ENCODE measurements around the gene GLDN. TPM values are rescaled to one million over a fixed set of nuclear protein-coding genes. Genes with fewer than 3 reads are reported as not detected.

The GLDN gene
- total RNA-seq, 5 donors from 2014 or later (not counting 1 experiment from before 2014, with no cell fraction given), result 0.18 TPM; not detected in 4

GRCh38 chr15:51307811-51308210, 33.6 kb upstream of the GLDN start:
- Mint-ChIP-seq H3K27ac (no peak overlapping the region), H3K4me1 (no peaks in the 10 kb centered on the region), H3K27me3 (peaks cover 0 to 4% of the 10 kb centered on the region in 2 donors), H3K36me3 (no peaks in the 10 kb centered on the region), H3K4me3 (no peak overlapping the region), H3K9me3 (no peaks in the 10 kb centered on the region)
- Histone ChIP-seq H3K27ac (ENCODE audit: low read length) (no peak overlapping the region), H3K4me1 (ENCODE audit: control insufficient read depth in 1 of 2, extremely low read depth in 1 of 2, insufficient read depth in 2 of 2, low read length in 2 of 2) (no peaks in the 10 kb centered on the region), H3K27me3 (replicated peaks in 1 of 2; ENCODE audit: control insufficient read depth in 2 of 2, extremely low read depth in 1 of 2, insufficient read depth in 2 of 2, low read length in 1 of 2) (no peaks in the 10 kb centered on the region), H3K36me3 (ENCODE audit: control insufficient read depth in 2 of 2, extremely low read depth in 1 of 2, insufficient read depth in 1 of 2, low read length in 1 of 2) (no peaks in the 10 kb centered on the region), H3K9me3 (no peaks in the 10 kb centered on the region), H3K4me3 (ENCODE audit: control insufficient read depth in 1 of 2, extremely low read depth in 1 of 2, low read length in 1 of 2) (no peak overlapping the region)
- 60% methylated on average over 1 of the region's 3 CpGs for WGBS (ENCODE audit: insufficient coverage)
- DNase-seq, result no peak
- ChIA-PET POLR2A (no interaction called here), CTCF (no interaction called here)
- ATAC-seq (replicated peaks in 1 of 4), result no peak

GRCh38 chr15:51310064-51310463, 31.4 kb upstream of the GLDN start:
- peaks cover 0 to 6% of the 10 kb centered on the region in 2 donors for H3K27me3 Mint-ChIP-seq
- no peak for ATAC-seq (replicated peaks in 1 of 4)
- 57% methylated on average over 1 of the region's 2 CpGs for WGBS (ENCODE audit: insufficient coverage)
- H3K4me1 Mint-ChIP-seq, result no peaks in the 10 kb centered on the region
- no peak overlapping the region for H3K27ac ChIP-seq (ENCODE audit: low read length)
- ChIA-PET CTCF (interaction anchor here in 1 of 2 donors (0.6 kb wide), 1 partner anchor 108 kb away, joined by 5 read pairs; no protein-coding TSS in a partner anchor), POLR2A (no interaction called here)
- no peaks in the 10 kb centered on the region for H3K36me3 Mint-ChIP-seq
- H3K27ac Mint-ChIP-seq, result no peak overlapping the region
- H3K9me3 ChIP-seq, result no peaks in the 10 kb centered on the region
- H3K4me1 ChIP-seq (ENCODE audit: control insufficient read depth in 1 of 2, extremely low read depth in 1 of 2, insufficient read depth in 2 of 2, low read length in 2 of 2), result no peaks in the 10 kb centered on the region
- DNase-seq, result no peak
- no peaks in the 10 kb centered on the region for H3K9me3 Mint-ChIP-seq
- H3K4me3 ChIP-seq (ENCODE audit: control insufficient read depth in 1 of 2, extremely low read depth in 1 of 2, low read length in 1 of 2), result no peak overlapping the region
- no peaks in the 10 kb centered on the region for H3K27me3 ChIP-seq (replicated peaks in 1 of 2; ENCODE audit: control insufficient read depth in 2 of 2, extremely low read depth in 1 of 2, insufficient read depth in 2 of 2, low read length in 1 of 2)
- H3K36me3 ChIP-seq (ENCODE audit: control insufficient read depth in 2 of 2, extremely low read depth in 1 of 2, insufficient read depth in 1 of 2, low read length in 1 of 2), result no peaks in the 10 kb centered on the region
- H3K4me3 Mint-ChIP-seq, result no peak overlapping the region

- Mint-ChIP-seq H3K9me3 (no peaks in the 10 kb centered on the region), H3K27me3 (peaks cover 0 to 6% of the 10 kb centered on the region in 2 donors), H3K4me1 (no peaks in the 10 kb centered on the region), H3K36me3 (no peaks in the 10 kb centered on the region), H3K4me3 (no peak overlapping the region), H3K27ac (no peak overlapping the region)
- DNase-seq, result no peak
- WGBS (ENCODE audit: insufficient coverage), result no CpG with 5 or more reads among the region's 2 CpGs
- H3K36me3 ChIP-seq (ENCODE audit: control insufficient read depth in 2 of 2, extremely low read depth in 1 of 2, insufficient read depth in 1 of 2, low read length in 1 of 2), result no peaks in the 10 kb centered on the region
- no peaks in the 10 kb centered on the region for H3K4me1 ChIP-seq (ENCODE audit: control insufficient read depth in 1 of 2, extremely low read depth in 1 of 2, insufficient read depth in 2 of 2, low read length in 2 of 2)
- no peak overlapping the region for H3K4me3 ChIP-seq (ENCODE audit: control insufficient read depth in 1 of 2, extremely low read depth in 1 of 2, low read length in 1 of 2)
- CTCF ChIA-PET, result no interaction called here
- H3K9me3 ChIP-seq, result no peaks in the 10 kb centered on the region
- no peak for ATAC-seq (replicated peaks in 1 of 4)
- H3K27ac ChIP-seq (ENCODE audit: low read length), result no peak overlapping the region
- POLR2A ChIA-PET, result no interaction called here
- no peaks in the 10 kb centered on the region for H3K27me3 ChIP-seq (replicated peaks in 1 of 2; ENCODE audit: control insufficient read depth in 2 of 2, extremely low read depth in 1 of 2, insufficient read depth in 2 of 2, low read length in 1 of 2)
Measured at GRCh38 chr15:51311510-51311909, 29.9 kb upstream of the GLDN start.

GRCh38 chr15:51312166-51313073, 29.0 kb upstream of the GLDN start:
- ChIA-PET POLR2A (no interaction called here), CTCF (no interaction called here)
- Histone ChIP-seq H3K36me3 (ENCODE audit: control insufficient read depth in 2 of 2, extremely low read depth in 1 of 2, insufficient read depth in 1 of 2, low read length in 1 of 2) (no peaks in the 10 kb centered on the region), H3K27me3 (replicated peaks in 1 of 2; ENCODE audit: control insufficient read depth in 2 of 2, extremely low read depth in 1 of 2, insufficient read depth in 2 of 2, low read length in 1 of 2) (no peaks in the 10 kb centered on the region), H3K27ac (ENCODE audit: low read length) (no peak overlapping the region), H3K9me3 (no peaks in the 10 kb centered on the region), H3K4me1 (ENCODE audit: control insufficient read depth in 1 of 2, extremely low read depth in 1 of 2, insufficient read depth in 2 of 2, low read length in 2 of 2) (no peaks in the 10 kb centered on the region), H3K4me3 (ENCODE audit: control insufficient read depth in 1 of 2, extremely low read depth in 1 of 2, low read length in 1 of 2) (no peak overlapping the region)
- Mint-ChIP-seq H3K36me3 (no peaks in the 10 kb centered on the region), H3K4me3 (no peak overlapping the region), H3K9me3 (no peaks in the 10 kb centered on the region), H3K27ac (no peak overlapping the region), H3K4me1 (no peaks in the 10 kb centered on the region), H3K27me3 (peaks cover 0 to 4% of the 10 kb centered on the region in 2 donors)
- no peak for ATAC-seq (replicated peaks in 1 of 4)
- WGBS (ENCODE audit: insufficient coverage), result 58% methylated on average over 5 of the region's 8 CpGs
- no peak for DNase-seq

- Histone ChIP-seq H3K27me3 (replicated peaks in 1 of 2; ENCODE audit: control insufficient read depth in 2 of 2, extremely low read depth in 1 of 2, insufficient read depth in 2 of 2, low read length in 1 of 2) (peaks cover 0 to 4% of the 10 kb centered on the region in 2 experiments), H3K36me3 (ENCODE audit: control insufficient read depth in 2 of 2, extremely low read depth in 1 of 2, insufficient read depth in 1 of 2, low read length in 1 of 2) (no peaks in the 10 kb centered on the region), H3K9me3 (no peaks in the 10 kb centered on the region), H3K27ac (ENCODE audit: low read length) (no peak overlapping the region), H3K4me3 (ENCODE audit: control insufficient read depth in 1 of 2, extremely low read depth in 1 of 2, low read length in 1 of 2) (no peak overlapping the region), H3K4me1 (ENCODE audit: control insufficient read depth in 1 of 2, extremely low read depth in 1 of 2, insufficient read depth in 2 of 2, low read length in 2 of 2) (no peaks in the 10 kb centered on the region)
- DNase-seq (no peak), ATAC-seq (replicated peaks in 1 of 4) (no peak)
- Mint-ChIP-seq H3K27me3 (peaks cover 0 to 4% of the 10 kb centered on the region in 2 donors), H3K4me1 (no peaks in the 10 kb centered on the region), H3K9me3 (no peaks in the 10 kb centered on the region), H3K27ac (no peak overlapping the region), H3K4me3 (no peak overlapping the region), H3K36me3 (no peaks in the 10 kb centered on the region)
- POLR2A ChIA-PET, result no interaction called here
- CTCF ChIA-PET, result no interaction called here
Measured at GRCh38 chr15:51313074-51313393, 28.4 kb upstream of the GLDN start.

- H3K4me1 Mint-ChIP-seq, result no peaks in the 10 kb centered on the region
- H3K4me3 ChIP-seq (ENCODE audit: control insufficient read depth in 1 of 2, extremely low read depth in 1 of 2, low read length in 1 of 2), result no peak overlapping the region
- H3K9me3 ChIP-seq, result no peaks in the 10 kb centered on the region
- no peaks in the 10 kb centered on the region for H3K36me3 Mint-ChIP-seq
- H3K36me3 ChIP-seq (ENCODE audit: control insufficient read depth in 2 of 2, extremely low read depth in 1 of 2, insufficient read depth in 1 of 2, low read length in 1 of 2), result no peaks in the 10 kb centered on the region
- peaks cover 2 to 3% of the 10 kb centered on the region in 2 donors for H3K27me3 Mint-ChIP-seq
- no peak overlapping the region for H3K27ac Mint-ChIP-seq
- DNase-seq (no peak), ATAC-seq (replicated peaks in 1 of 4) (no peak)
- POLR2A ChIA-PET, result no interaction called here
- H3K4me3 Mint-ChIP-seq, result no peak overlapping the region
- H3K27ac ChIP-seq (ENCODE audit: low read length), result no peak overlapping the region
- no peaks in the 10 kb centered on the region for H3K9me3 Mint-ChIP-seq
- H3K27me3 ChIP-seq (replicated peaks in 1 of 2; ENCODE audit: control insufficient read depth in 2 of 2, extremely low read depth in 1 of 2, insufficient read depth in 2 of 2, low read length in 1 of 2), result peaks cover 0 to 4% of the 10 kb centered on the region in 2 experiments
- CTCF ChIA-PET, result no interaction called here
- no peaks in the 10 kb centered on the region for H3K4me1 ChIP-seq (ENCODE audit: control insufficient read depth in 1 of 2, extremely low read depth in 1 of 2, insufficient read depth in 2 of 2, low read length in 2 of 2)
- WGBS (ENCODE audit: insufficient coverage), result 90% methylated on average over 2 of the region's 10 CpGs
Measured at GRCh38 chr15:51313644-51314280, 27.7 kb upstream of the GLDN start.
